K562 (cell line): Measurements from ENCODE around the gene SPEM2. TPM values are rescaled to one million over a fixed set of nuclear protein-coding genes. Genes with fewer than 3 reads are reported as not detected.
A peak's percentile ranks its signal among the peaks of the same experiment; 100 is the strongest.

Experiments
- ATAC-seq: fragments of 200-7000 bp; cut with Tn5 transposase; 3 replicates; pipeline ENCODE4 v1.9.1; 2020; ENCODE audit warnings: moderate library complexity
- BruUV-seq: library from RNA; stranded (reverse); fragments of 400-500 nt; replicated peaks from 2 replicates; lab custom pipeline; 2021; lab: Mats Ljungman, UMichigan
- CTCF ChIA-PET: fragments of 300-600 bp; formaldehyde crosslinking; extraction: SDS; loops from one replicate; lab custom pipeline; 2021; ENCODE audit warnings: low intra/inter-chr PET ratio; lab: Yijun Ruan, JAX
- POLR2A ChIA-PET: fragments of 300-600, 350-650 bp; sonication (Branson Sonifier 250); formaldehyde crosslinking; extraction: SDS; loops from one replicate; lab custom pipeline; 2021; ENCODE audit warnings: antibody characterized with exemption, inconsistent platforms; lab: Yijun Ruan, JAX
- DNase-seq, 4 experiments: peaks; one replicate each; pipeline versions ENCODE4 v3.0.0 to v3.0.0-alpha.2; 2011 to 2018; ENCODE audit warnings: low spot score in 3 of 4, mixed read lengths in 3 of 4; ENCODE audit errors: extremely low read depth in 1 of 4
- FAIRE-seq: peaks from 2 replicates; lab custom pipeline; 2011; peaks lifted over from hg19 to GRCh38; lab: Jason Lieb, UNC
- H2AFZ ChIP-seq: 2 replicates; pipeline ENCODE4 v1.6.0; 2011; ENCODE audit warnings: low read depth, low read length, control low read depth, inconsistent platforms
- H3K27ac ChIP-seq: fragments of 200-600 bp; 3 replicates; pipeline ENCODE4 v1.8.0; 2011; ENCODE audit warnings: low read depth, mild to moderate bottlenecking, control low read depth, inconsistent platforms, low read length, moderate library complexity, mixed read lengths; ENCODE audit errors: extremely low read depth
- H3K27me3 ChIP-seq, 2 experiments: fragments of 300-600 bp in 1 of 2; 2 replicates in 1 of 2; 3 replicates in 1 of 2; pipeline versions ENCODE4 v1.6.0 to v1.8.0; 2011; ENCODE audit warnings: inconsistent platforms in 2 of 2, low read length in 2 of 2, mild to moderate bottlenecking in 1 of 2, mixed read lengths in 1 of 2, moderate library complexity in 1 of 2; ENCODE audit not compliant: control insufficient read depth in 2 of 2, insufficient read depth in 2 of 2
- H3K36me3 ChIP-seq: fragments of 300-600 bp; 3 replicates; pipeline ENCODE4 v1.8.0; 2011; ENCODE audit warnings: mild to moderate bottlenecking, low read length, inconsistent platforms; ENCODE audit not compliant: control insufficient read depth, insufficient read depth
- H3K4me1 ChIP-seq, 2 experiments: fragments of 200-600 bp in 1 of 2; replicated peaks in 1 of 2; 2 replicates in 1 of 2; 3 replicates in 1 of 2; pipeline versions ENCODE4 v1.5.1 to v1.8.0; 2011; ENCODE audit warnings: inconsistent platforms in 2 of 2, low read length in 2 of 2, mild to moderate bottlenecking in 1 of 2, mixed read lengths in 1 of 2, moderate library complexity in 1 of 2; ENCODE audit not compliant: control insufficient read depth in 2 of 2, insufficient read depth in 2 of 2
- H3K4me2 ChIP-seq: 2 replicates; pipeline ENCODE4 v1.6.1; 2011; ENCODE audit warnings: low read length, control low read depth, inconsistent platforms, mixed read lengths; ENCODE audit not compliant: insufficient read depth
- H3K4me3 ChIP-seq: fragments of 200-600 bp; sonication (generic), shearing (Covaris generic); 2 replicates; pipeline ENCODE4 v1.5.1; 2016; ENCODE audit warnings: control low read depth, inconsistent platforms
- H3K79me2 ChIP-seq: fragments of 200-600 bp; 3 replicates; pipeline ENCODE4 v1.8.0; 2011; ENCODE audit warnings: low read length, inconsistent platforms; ENCODE audit not compliant: control insufficient read depth, insufficient read depth
- H3K9ac ChIP-seq, 2 experiments: 2 replicates each; pipeline versions ENCODE4 v1.6.0 to v1.6.1; 2011; ENCODE audit warnings: low read depth in 2 of 2, low read length in 2 of 2, control low read depth in 1 of 2, inconsistent platforms in 1 of 2, mild to moderate bottlenecking in 1 of 2, mixed read lengths in 1 of 2; ENCODE audit not compliant: insufficient read depth in 1 of 2
- H3K9me1 ChIP-seq: one replicate; pipeline ENCODE4 v1.6.0; 2011; ENCODE audit warnings: inconsistent platforms, mild to moderate bottlenecking, low read length, moderate library complexity; ENCODE audit not compliant: control insufficient read depth, insufficient read depth
- H3K9me3 ChIP-seq: replicated peaks from 2 replicates; pipeline ENCODE4 v1.5.1; 2011; ENCODE audit warnings: low read depth, low read length, inconsistent platforms; ENCODE audit not compliant: control insufficient read depth, insufficient read depth
- H4K20me1 ChIP-seq: replicated peaks from 2 replicates; pipeline ENCODE4 v1.6.1; 2011; ENCODE audit warnings: low read length, inconsistent platforms, mixed read lengths; ENCODE audit not compliant: control insufficient read depth, insufficient read depth
- POLR2G ChIP-seq: fragments of 200-400 bp; formaldehyde crosslinking; IDR thresholded peaks from 2 replicates; pipeline ENCODE4 v1.6.1; 2017; ENCODE audit warnings: low read depth, mild to moderate bottlenecking, antibody characterized with exemption, low read length, moderate library complexity
- ZBTB5 ChIP-seq: fragments of 450-650 bp; IDR thresholded peaks from 2 replicates; pipeline ENCODE4 v1.6.1; 2017; ENCODE audit warnings: antibody characterized with exemption
- ZNF707 ChIP-seq: fragments of 250-450 bp; sonication (Bioruptor Pico); conservative IDR thresholded peaks from 2 replicates; pipeline ENCODE4 v1.8.0; 2022; ENCODE audit warnings: inconsistent platforms, mild to moderate bottlenecking, moderate library complexity
- WGBS: fragments of 100-300 bp; shearing (Covaris generic); methylation state at CpG from one replicate; pipeline ENCODE4 v1.1.6; 2016; ENCODE audit warnings: low coverage, mixed read lengths; ENCODE audit not compliant: insufficient coverage; ENCODE audit errors: missing lambda C conversion rate; 5-methylcytosine and 5-hydroxymethylcytosine counted together
- in situ Hi-C: fragments of 300-500 bp; cut with MboI; formaldehyde crosslinking; loops from 4 replicates; pipeline ENCODE4 v1.15.0; 2018; ENCODE audit warnings: inconsistent platforms, mixed read lengths
- intact Hi-C: fragments of 100-400 bp; cut with micrococcal nuclease; formaldehyde crosslinking; loops from 2 replicates; pipeline ENCODE4 v1.14.2; 2022
- polyA plus RNA-seq, 8 experiments: library from polyadenylated mRNA; depleted of rRNA in 4 of 8; stranded (reverse) in 5 of 8; unstranded in 3 of 8; fragments of >200 nt; fragmentation: Nextera tagmentation in 2 of 8; fragmentation: Illumina TruSeq in 1 of 8; extraction: Ambion mirVana in 2 of 8; extraction: Trizol in 1 of 8; gene quantifications; 2 replicates each; pipeline versions ENCODE4 v1.2.1 to v1.2.3, GENCODE V29; 2011 to 2014; ENCODE audit warnings: inconsistent platforms in 1 of 8, missing spikeins in 1 of 8
- total RNA-seq, 7 experiments: library from RNA; depleted of rRNA in 6 of 7; stranded (reverse); fragments of >200 nt in 6 of 7; fragmentation: Illumina TruSeq in 2 of 7; extraction: Trizol in 2 of 7; gene quantifications; 2 replicates each; pipeline versions ENCODE4 v1.2.1 to v1.2.3, GENCODE V29; 2011 to 2021; ENCODE audit warnings: low replicate concordance in 1 of 7

SPEM2 gene
- total and polyA plus RNA-seq, 9 of the 15 experiments (the other 6 are each of a cell fraction or from before 2014, with no cell fraction given) = not detected

DNA sequence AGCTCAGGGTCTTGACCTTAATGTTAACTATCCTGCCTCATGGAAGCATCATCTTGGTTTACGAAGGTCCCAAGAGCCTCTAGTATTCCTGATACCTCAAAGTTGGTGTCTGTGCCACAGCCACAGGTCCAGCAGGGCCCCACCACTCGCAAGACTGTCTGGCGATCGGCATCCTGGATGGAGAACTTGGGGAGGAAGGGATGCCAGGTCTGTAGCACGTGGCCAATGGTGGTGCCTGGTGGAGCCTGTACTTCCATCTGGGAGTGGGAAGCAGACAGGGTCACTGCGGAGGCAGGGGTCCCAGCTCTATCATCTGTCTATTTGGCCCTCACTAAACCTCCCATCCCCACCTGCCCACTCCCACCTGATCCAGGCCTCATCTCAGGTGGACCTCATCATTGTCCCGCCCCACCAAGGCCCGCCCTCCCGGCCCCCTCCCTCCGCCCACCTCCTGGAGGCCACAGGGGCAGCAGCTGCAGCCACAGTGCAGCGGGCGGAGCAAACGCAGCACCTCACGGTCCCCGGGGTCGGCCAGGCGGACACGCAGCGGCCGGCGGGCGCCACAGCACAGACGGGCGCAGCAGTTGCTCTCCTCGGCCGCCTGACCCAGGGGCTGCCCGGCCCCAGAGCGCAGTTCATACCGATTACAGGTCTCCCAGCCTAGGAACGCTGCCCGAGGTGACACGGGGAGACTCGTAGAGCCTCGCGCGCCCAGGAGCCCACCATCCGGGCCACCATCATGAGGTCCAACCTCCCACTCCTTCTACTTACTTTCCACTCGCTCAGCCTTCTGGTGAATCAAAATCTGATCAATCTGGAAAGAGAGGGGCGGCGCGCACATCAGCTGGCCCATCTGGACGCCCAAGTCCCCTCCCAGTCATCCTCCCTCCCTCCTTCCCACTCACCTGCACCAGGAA is 32.5 kb upstream of the SPEM2 start:
- CTCF ChIA-PET = no interaction called here
- no peak for FAIRE-seq

More for the DNA sequence above, 32.5 kb upstream of the SPEM2 start:
- no peaks in the 10 kb centered on the region for H4K20me1 ChIP-seq
- DNase-seq = no peak
- TF ChIP-seq POLR2G = 0 out of 2 replicates have a peak, but pooled peaks have one; percentile 20
- TF ChIP-seq ZNF707 (CRISPR knock-in tag) = no peak
- TF ChIP-seq ZBTB5 = no peak
- POLR2A ChIA-PET = interaction anchor here (0.8 to 1.2 kb wide), 3 partner anchors 9 to 91 kb away, joined by 3 to 4 read pairs (median 3); partner anchors contain the start of genes POLR2A and TMEM256
- no peaks in the 10 kb centered on the region for H3K9me3 ChIP-seq
- H3K27me3 ChIP-seq = no peaks in the 10 kb centered on the region
- no peaks in the 10 kb centered on the region for H3K79me2 ChIP-seq
- no peak for ATAC-seq
- WGBS = 74% methylated on average over 23 of the region's 42 CpGs
- no TSS peak for BruUV-seq
- H3K9ac ChIP-seq = peak overlapping the region in 1 of 2 experiments; percentile 97; a peak in 1 of 4 replicates
- H3K27ac ChIP-seq = no peak overlapping the region
- 0 out of 2 replicates have a peak overlapping the region, but pooled peaks have one; percentile 68 for H3K4me3 ChIP-seq
- intact Hi-C loops = no loop called here
- H3K9me1 ChIP-seq = no peaks in the 10 kb centered on the region
- H3K4me1 ChIP-seq = peaks cover 3 to 24% of the 10 kb centered on the region in 2 experiments; a peak in 4 of 5 replicates
- no peak overlapping the region; the same call in 1 of the 2 replicates for H3K4me2 ChIP-seq
- no peak overlapping the region for H2AFZ ChIP-seq
- in situ Hi-C loops = no loop called here
- H3K36me3 ChIP-seq = peaks cover 8% of the 10 kb centered on the region; the same call in 1 of the 3 replicates
